Dendritic cell treated with granulocyte-macrophage colony-stimulating factor and Interleukin-4, amounts not matched to agents 40 ng/mL and 50 ng/mL, for 4 days (primary cell): Measurements from ENCODE around the gene NAPSA.

ENCODE experiments used
- H3K27ac Mint-ChIP-seq: one replicate; pipeline ENCODE4 v1.8.0; 2022; ENCODE audit warnings: mild to moderate bottlenecking, mixed read lengths
- H3K27me3 Mint-ChIP-seq: one replicate; pipeline ENCODE4 v1.8.0; 2022; ENCODE audit warnings: mild to moderate bottlenecking, mixed read lengths
- H3K36me3 Mint-ChIP-seq: one replicate; pipeline ENCODE4 v1.8.0; 2022; ENCODE audit warnings: low read depth, mixed read lengths
- H3K4me1 Mint-ChIP-seq: one replicate; pipeline ENCODE4 v1.8.0; 2022; ENCODE audit warnings: low read depth, mixed read lengths
- H3K4me3 Mint-ChIP-seq: one replicate; pipeline ENCODE4 v1.8.0; 2022; ENCODE audit warnings: mild to moderate bottlenecking, moderate library complexity, mixed read lengths
- H3K9me3 Mint-ChIP-seq: one replicate; pipeline ENCODE4 v1.8.0; 2022; ENCODE audit warnings: mixed read lengths
- intact Hi-C: fragments of 100-400 bp; cut with micrococcal nuclease; formaldehyde crosslinking; loops from one replicate; pipeline ENCODE4 v1.15.0; 2022

The NAPSA gene

GRCh38 chr19:50379602-50380001 lies 14.2 kb upstream of the NAPSA start:
- Mint-ChIP-seq H3K4me3 (no peak overlapping the region), H3K27ac (no peak overlapping the region), H3K36me3 (peaks cover 78% of the 10 kb centered on the region), H3K9me3 (no peaks in the 10 kb centered on the region), H3K27me3 (no peaks in the 10 kb centered on the region), H3K4me1 (peaks cover 61% of the 10 kb centered on the region)
- intact Hi-C loops: no loop called here

GRCh38 chr19:50378863-50379236 lies 13.4 kb upstream of the NAPSA start:
- intact Hi-C loops: no loop called here
- Mint-ChIP-seq H3K4me1 (peaks cover 59% of the 10 kb centered on the region), H3K36me3 (peaks cover 71% of the 10 kb centered on the region), H3K27ac (no peak overlapping the region), H3K4me3 (no peak overlapping the region), H3K9me3 (no peaks in the 10 kb centered on the region), H3K27me3 (no peaks in the 10 kb centered on the region)

GRCh38 chr19:50378169-50378862 lies 12.9 kb upstream of the NAPSA start:
- peak overlapping the region; percentile 100 for H3K27ac Mint-ChIP-seq
- H3K9me3 Mint-ChIP-seq: no peaks in the 10 kb centered on the region
- H3K4me3 Mint-ChIP-seq: no peak overlapping the region
- intact Hi-C loops: no loop called here
- H3K27me3 Mint-ChIP-seq: no peaks in the 10 kb centered on the region
- peaks cover 54% of the 10 kb centered on the region for H3K4me1 Mint-ChIP-seq
- H3K36me3 Mint-ChIP-seq: peaks cover 71% of the 10 kb centered on the region

- Mint-ChIP-seq H3K4me3 (no peak overlapping the region), H3K9me3 (no peaks in the 10 kb centered on the region), H3K27ac (peak overlapping the region; percentile 100), H3K36me3 (peaks cover 66% of the 10 kb centered on the region), H3K27me3 (no peaks in the 10 kb centered on the region), H3K4me1 (peaks cover 53% of the 10 kb centered on the region)
- intact Hi-C loops: no loop called here
Measured at GRCh38 chr19:50377517-50377916, 12.1 kb upstream of the NAPSA start.

- Mint-ChIP-seq H3K27me3 (no peaks in the 10 kb centered on the region), H3K4me1 (peaks cover 58% of the 10 kb centered on the region), H3K9me3 (no peaks in the 10 kb centered on the region), H3K4me3 (peak overlapping the region; percentile 97), H3K27ac (peak overlapping the region; percentile 100), H3K36me3 (peaks cover 61% of the 10 kb centered on the region)
- intact Hi-C loops: no loop called here
Measured at GRCh38 chr19:50377051-50377461, 11.6 kb upstream of the NAPSA start.

- peak within 1 kb of the TSS; percentile 97 for H3K4me3 Mint-ChIP-seq
- peaks cover 61% of the 10 kb centered on the region for H3K4me1 Mint-ChIP-seq
- H3K36me3 Mint-ChIP-seq: peaks cover 55% of the 10 kb centered on the region
- intact Hi-C loops: loop anchor here (1.0 kb wide), 1 partner anchor 8 kb away; the partner anchor contains the start of gene POLD1
- no peaks in the 10 kb centered on the region for H3K9me3 Mint-ChIP-seq
- peak within 1 kb of the TSS; percentile 100 for H3K27ac Mint-ChIP-seq
- H3K27me3 Mint-ChIP-seq: no peaks in the 10 kb centered on the region
Measured at GRCh38 chr19:50376166-50377050, 11.0 kb upstream of the NAPSA start, which contains the start of gene NR1H2. TSS of gene NR1H2 (plus strand) at chr19:50376457. CDS start at chr19:50377606, 1,149 bp downstream.

DNA sequence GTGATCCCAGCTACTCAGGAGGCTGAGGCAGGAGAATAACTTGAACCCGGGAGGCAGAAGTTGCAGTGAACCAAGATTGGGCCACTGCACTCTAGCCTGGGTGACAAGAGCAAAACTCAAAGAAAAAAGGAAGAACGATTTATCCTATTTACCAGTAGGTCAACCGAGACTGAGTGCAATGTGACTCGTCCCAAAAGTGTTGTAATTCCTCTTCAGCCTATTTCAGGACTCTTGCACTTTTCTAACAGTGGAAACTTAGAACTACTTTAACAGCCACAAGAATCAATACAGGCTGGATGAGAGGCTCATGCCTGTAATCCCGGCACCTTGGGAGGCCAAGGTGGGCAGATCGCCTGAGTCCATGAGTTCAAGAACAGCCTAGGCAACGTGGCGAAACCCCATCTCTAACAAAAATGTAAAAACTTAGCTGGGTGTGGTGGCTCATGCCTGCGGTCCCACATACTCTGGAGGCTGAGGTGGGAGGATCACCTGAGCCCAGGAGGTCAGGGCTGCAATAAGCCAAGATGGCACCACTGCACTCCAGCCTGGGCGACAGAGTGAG lies 6.6 kb upstream of the NAPSA start:
- peaks cover 44% of the 10 kb centered on the region for H3K4me1 Mint-ChIP-seq
- peak overlapping the region; percentile 67 for H3K27ac Mint-ChIP-seq
- no peak overlapping the region for H3K4me3 Mint-ChIP-seq
- intact Hi-C loops: no loop called here
- H3K27me3 Mint-ChIP-seq: no peaks in the 10 kb centered on the region
- H3K36me3 Mint-ChIP-seq: peaks cover 17% of the 10 kb centered on the region
- H3K9me3 Mint-ChIP-seq: no peaks in the 10 kb centered on the region

GRCh38 chr19:50368649-50369570 lies 3.5 kb upstream of the NAPSA start:
- Mint-ChIP-seq H3K27ac (peak overlapping the region; percentile 93), H3K4me3 (peak overlapping the region; percentile 99), H3K36me3 (peaks cover 6% of the 10 kb centered on the region), H3K27me3 (peaks cover 3% of the 10 kb centered on the region), H3K9me3 (no peaks in the 10 kb centered on the region), H3K4me1 (peaks cover 39% of the 10 kb centered on the region)
- intact Hi-C loops: loop anchor here (1.0 kb wide), 2 partner anchors 45 to 92 kb away; no protein-coding TSS in a partner anchor

DNA sequence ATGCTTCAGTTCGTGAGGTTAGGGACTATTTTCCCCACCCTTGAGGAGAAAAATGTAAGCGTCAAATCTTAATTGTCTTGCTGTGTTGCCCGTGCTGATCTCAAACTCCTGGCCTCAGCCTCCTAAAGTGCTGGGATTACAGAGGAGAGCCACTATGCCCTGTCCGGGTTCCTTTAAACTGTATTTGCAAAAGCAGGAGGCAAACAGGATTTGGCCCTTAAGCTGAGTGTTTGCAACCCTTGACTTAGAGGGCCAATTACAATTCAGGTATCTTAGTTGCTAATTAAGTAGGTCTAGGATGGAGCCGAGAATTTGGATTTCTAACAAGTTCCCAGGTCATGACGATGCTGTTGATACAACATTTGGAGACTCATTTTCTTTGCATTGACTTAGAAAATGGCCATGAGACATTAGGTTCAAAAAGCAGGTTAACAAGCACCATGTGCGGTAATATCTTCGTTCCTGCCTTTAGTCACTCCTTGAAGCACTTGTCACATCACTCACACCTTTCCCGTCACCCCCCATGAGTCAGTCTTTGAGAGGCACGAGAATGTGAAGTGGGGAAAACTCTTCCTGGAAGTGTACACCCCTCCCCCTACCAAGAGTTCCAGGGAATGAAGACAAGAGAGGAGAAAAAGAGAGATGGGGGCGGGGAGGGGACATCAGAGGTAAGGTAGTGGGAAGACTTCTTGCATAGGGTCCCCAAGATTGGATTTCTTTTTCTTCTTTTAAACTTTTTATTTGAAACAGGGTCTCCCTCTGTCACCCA lies 2.6 kb downstream of the NAPSA start:
- peaks cover 8% of the 10 kb centered on the region for H3K36me3 Mint-ChIP-seq
- no peak overlapping the region for H3K4me3 Mint-ChIP-seq
- no peak overlapping the region for H3K27ac Mint-ChIP-seq
- peaks cover 19% of the 10 kb centered on the region for H3K27me3 Mint-ChIP-seq
- intact Hi-C loops: no loop called here
- H3K4me1 Mint-ChIP-seq: peaks cover 58% of the 10 kb centered on the region
- no peaks in the 10 kb centered on the region for H3K9me3 Mint-ChIP-seq

GRCh38 chr19:50362030-50362412 lies 3.4 kb downstream of the NAPSA start:
- peaks cover 8% of the 10 kb centered on the region for H3K36me3 Mint-ChIP-seq
- H3K27ac Mint-ChIP-seq: no peak overlapping the region
- intact Hi-C loops: no loop called here

GRCh38 chr19:50361290-50362029 lies 4.0 kb downstream of the NAPSA start:
- Mint-ChIP-seq H3K9me3 (no peaks in the 10 kb centered on the region), H3K27ac (peak overlapping the region; percentile 64), H3K36me3 (peaks cover 8% of the 10 kb centered on the region), H3K27me3 (peaks cover 19% of the 10 kb centered on the region), H3K4me3 (no peak overlapping the region), H3K4me1 (peaks cover 65% of the 10 kb centered on the region)
- intact Hi-C loops: no loop called here

More at GRCh38 chr19:50362030-50362412, 3.4 kb downstream of the NAPSA start:
- Mint-ChIP-seq H3K4me1 (peaks cover 61% of the 10 kb centered on the region), H3K27me3 (peaks cover 19% of the 10 kb centered on the region), H3K9me3 (no peaks in the 10 kb centered on the region), H3K4me3 (no peak overlapping the region)

DNA sequence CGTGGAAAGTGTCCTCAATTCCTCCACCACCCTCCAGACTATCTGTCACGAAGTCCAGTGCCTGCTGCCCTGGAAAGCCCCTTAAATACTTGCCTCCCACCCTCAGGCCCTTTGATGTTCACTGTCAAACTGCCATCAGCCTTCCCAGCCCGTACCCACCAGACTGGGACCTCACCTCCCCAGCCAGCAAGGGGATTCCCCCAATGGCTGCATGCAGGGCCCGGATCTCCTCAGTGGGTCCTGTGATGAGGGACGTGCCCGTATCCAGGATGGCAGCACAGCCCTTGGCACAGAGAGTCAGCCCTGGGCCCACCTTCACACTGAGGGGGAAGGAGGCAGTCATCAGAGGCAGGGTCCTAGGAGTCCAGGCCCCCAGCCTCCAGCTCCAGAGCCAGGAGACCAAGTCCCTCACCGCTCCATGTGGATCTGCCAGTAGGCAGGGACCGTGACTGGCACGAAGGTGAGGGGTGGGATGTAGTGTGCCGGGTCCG lies 6.1 kb downstream of the NAPSA start:
- peak overlapping the region; percentile 91 for H3K4me3 Mint-ChIP-seq
- H3K36me3 Mint-ChIP-seq: peaks cover 8% of the 10 kb centered on the region
- H3K27me3 Mint-ChIP-seq: peaks cover 23% of the 10 kb centered on the region
- peaks cover 60% of the 10 kb centered on the region for H3K4me1 Mint-ChIP-seq
- intact Hi-C loops: no loop called here
- peak overlapping the region; percentile 95 for H3K27ac Mint-ChIP-seq
- no peaks in the 10 kb centered on the region for H3K9me3 Mint-ChIP-seq
